Panc1 (cell line): ENCODE data around the gene RICTOR. TPM values are rescaled to one million over a fixed set of nuclear protein-coding genes. Genes with fewer than 3 reads are reported as not detected.

Experiments
- ATAC-seq: fragments of 200-7000 bp; cut with Tn5 transposase; 2 replicates; pipeline ENCODE4 v1.9.1; 2020; ENCODE audit warnings: mild to moderate bottlenecking, moderate library complexity
- BruUV-seq: library from RNA; stranded (reverse); fragments of 400-500 nt; replicated peaks from 2 replicates; lab custom pipeline; 2021; lab: Mats Ljungman, UMichigan
- CTCF ChIA-PET: fragments of 300-600 bp; sonication (Branson Sonifier 250); formaldehyde crosslinking; loops from one replicate; lab custom pipeline; 2022; ENCODE audit warnings: antibody characterized with exemption; lab: Charles Lee
- POLR2A ChIA-PET: fragments of 300-600 bp; sonication (Branson Sonifier 250); formaldehyde crosslinking; loops from one replicate; lab custom pipeline; 2022; ENCODE audit warnings: antibody characterized with exemption; lab: Charles Lee
- DNase-seq: peaks from one replicate; pipeline ENCODE4 v3.0.0-alpha.2; 2010; ENCODE audit warnings: low read depth, low spot score
- H3K27ac ChIP-seq: 2 replicates; pipeline ENCODE4 v1.5.1; 2011; ENCODE audit warnings: mild to moderate bottlenecking, low read length, inconsistent platforms
- H3K27me3 ChIP-seq: fragments of 200-500 bp; sonication (Bioruptor generic); 2 replicates; pipeline ENCODE4 v1.6.0; 2014; ENCODE audit warnings: low read length, inconsistent platforms; ENCODE audit not compliant: control insufficient read depth, insufficient read depth
- H3K36me3 ChIP-seq: fragments of 200-500 bp; sonication (Bioruptor generic); 2 replicates; pipeline ENCODE4 v1.5.1; 2014; ENCODE audit warnings: inconsistent platforms, mild to moderate bottlenecking, low read length, moderate library complexity; ENCODE audit not compliant: control insufficient read depth, insufficient read depth
- H3K4me1 ChIP-seq: 2 replicates; pipeline ENCODE4 v1.5.1; 2011; ENCODE audit warnings: inconsistent platforms, mild to moderate bottlenecking, low read length, moderate library complexity; ENCODE audit not compliant: control insufficient read depth, insufficient read depth
- H3K4me3 ChIP-seq, 2 experiments: 2 replicates each; pipeline ENCODE4 v1.5.1; 2011 to 2012; ENCODE audit warnings: low read depth in 2 of 2, low read length in 2 of 2, mild to moderate bottlenecking in 2 of 2, inconsistent platforms in 1 of 2, moderate library complexity in 1 of 2
- H3K9me3 ChIP-seq: fragments of 200-500 bp; sonication (Bioruptor generic); 2 replicates; pipeline ENCODE4 v1.5.1; 2014; ENCODE audit warnings: low read depth, mild to moderate bottlenecking, inconsistent platforms, low read length, moderate library complexity; ENCODE audit not compliant: control insufficient read depth, insufficient read depth
- POLR2AphosphoS5 ChIP-seq: IDR thresholded peaks from 2 replicates; pipeline ENCODE4 v1.6.1; 2012; ENCODE audit warnings: mild to moderate bottlenecking, low read depth, low read length, moderate library complexity
- SIN3A ChIP-seq: IDR thresholded peaks from 2 replicates; pipeline ENCODE4 v1.6.1; 2012; ENCODE audit warnings: low read depth, mild to moderate bottlenecking, low read length, moderate library complexity, borderline replicate concordance; ENCODE audit not compliant: insufficient read depth
- TCF7L2 ChIP-seq: IDR thresholded peaks from 2 replicates; pipeline ENCODE4 v1.6.1; 2011; ENCODE audit warnings: mild to moderate bottlenecking, low read depth, low read length, inconsistent platforms
- in situ Hi-C: cut with HindIII; loops from 2 replicates; pipeline ENCODE4 v1.10.0; 2016; ENCODE audit warnings: low sequenced_read_pairs, low pct_unique_long_range_greater_than_20kb
- intact Hi-C: fragments of 100-400 bp; cut with micrococcal nuclease; formaldehyde crosslinking; loops from one replicate; pipeline ENCODE4 v1.10.0; 2022; ENCODE audit not compliant: unreplicated experiment
- total RNA-seq: library from RNA; stranded (reverse); gene quantifications from one replicate; pipeline ENCODE4 v1.2.1, GENCODE V29; 2021; ENCODE audit not compliant: unreplicated experiment
- TF ChIP-seq, protein P1 (sequence below): fragments of 450-650 bp; IDR thresholded peaks from 2 replicates; pipeline ENCODE4 v1.5.1; 2017; ENCODE audit warnings: mild to moderate bottlenecking
- TF ChIP-seq, protein P2 (sequence below), 2 experiments: IDR thresholded peaks; 2 replicates each; pipeline ENCODE4 v1.6.1; 2011 to 2012; ENCODE audit warnings: low read depth in 2 of 2, control low read depth in 1 of 2, low read length in 1 of 2, mild to moderate bottlenecking in 1 of 2, moderate library complexity in 1 of 2; ENCODE audit not compliant: insufficient read depth in 1 of 2

Gene RICTOR
- total RNA-seq, 1 experiment from 2014 or later = 21.3 TPM

GRCh38 chr5:38938424-38938823, 135.8 kb downstream of the RICTOR start:
- CTCF ChIA-PET = interaction anchor here (0.7 kb wide), 1 partner anchor 1052 kb away, joined by 3 read pairs; no protein-coding TSS in a partner anchor

GRCh38 chr5:38936269-38936668, 137.9 kb downstream of the RICTOR start:
- Histone ChIP-seq H3K4me3 (no peak overlapping the region), H3K27me3 (no peaks in the 10 kb centered on the region), H3K9me3 (no peaks in the 10 kb centered on the region), H3K36me3 (peaks cover 13% of the 10 kb centered on the region), H3K27ac (no peak overlapping the region), H3K4me1 (no peaks in the 10 kb centered on the region)
- ATAC-seq (no peak), DNase-seq (no peak)
- BruUV-seq = no TSS peak
- CTCF ChIA-PET = no interaction called here
- TF ChIP-seq TCF7L2 = no peak
- TF ChIP-seq, protein P1, sequence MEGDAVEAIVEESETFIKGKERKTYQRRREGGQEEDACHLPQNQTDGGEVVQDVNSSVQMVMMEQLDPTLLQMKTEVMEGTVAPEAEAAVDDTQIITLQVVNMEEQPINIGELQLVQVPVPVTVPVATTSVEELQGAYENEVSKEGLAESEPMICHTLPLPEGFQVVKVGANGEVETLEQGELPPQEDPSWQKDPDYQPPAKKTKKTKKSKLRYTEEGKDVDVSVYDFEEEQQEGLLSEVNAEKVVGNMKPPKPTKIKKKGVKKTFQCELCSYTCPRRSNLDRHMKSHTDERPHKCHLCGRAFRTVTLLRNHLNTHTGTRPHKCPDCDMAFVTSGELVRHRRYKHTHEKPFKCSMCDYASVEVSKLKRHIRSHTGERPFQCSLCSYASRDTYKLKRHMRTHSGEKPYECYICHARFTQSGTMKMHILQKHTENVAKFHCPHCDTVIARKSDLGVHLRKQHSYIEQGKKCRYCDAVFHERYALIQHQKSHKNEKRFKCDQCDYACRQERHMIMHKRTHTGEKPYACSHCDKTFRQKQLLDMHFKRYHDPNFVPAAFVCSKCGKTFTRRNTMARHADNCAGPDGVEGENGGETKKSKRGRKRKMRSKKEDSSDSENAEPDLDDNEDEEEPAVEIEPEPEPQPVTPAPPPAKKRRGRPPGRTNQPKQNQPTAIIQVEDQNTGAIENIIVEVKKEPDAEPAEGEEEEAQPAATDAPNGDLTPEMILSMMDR = no peak
- TF ChIP-seq, protein P2, sequence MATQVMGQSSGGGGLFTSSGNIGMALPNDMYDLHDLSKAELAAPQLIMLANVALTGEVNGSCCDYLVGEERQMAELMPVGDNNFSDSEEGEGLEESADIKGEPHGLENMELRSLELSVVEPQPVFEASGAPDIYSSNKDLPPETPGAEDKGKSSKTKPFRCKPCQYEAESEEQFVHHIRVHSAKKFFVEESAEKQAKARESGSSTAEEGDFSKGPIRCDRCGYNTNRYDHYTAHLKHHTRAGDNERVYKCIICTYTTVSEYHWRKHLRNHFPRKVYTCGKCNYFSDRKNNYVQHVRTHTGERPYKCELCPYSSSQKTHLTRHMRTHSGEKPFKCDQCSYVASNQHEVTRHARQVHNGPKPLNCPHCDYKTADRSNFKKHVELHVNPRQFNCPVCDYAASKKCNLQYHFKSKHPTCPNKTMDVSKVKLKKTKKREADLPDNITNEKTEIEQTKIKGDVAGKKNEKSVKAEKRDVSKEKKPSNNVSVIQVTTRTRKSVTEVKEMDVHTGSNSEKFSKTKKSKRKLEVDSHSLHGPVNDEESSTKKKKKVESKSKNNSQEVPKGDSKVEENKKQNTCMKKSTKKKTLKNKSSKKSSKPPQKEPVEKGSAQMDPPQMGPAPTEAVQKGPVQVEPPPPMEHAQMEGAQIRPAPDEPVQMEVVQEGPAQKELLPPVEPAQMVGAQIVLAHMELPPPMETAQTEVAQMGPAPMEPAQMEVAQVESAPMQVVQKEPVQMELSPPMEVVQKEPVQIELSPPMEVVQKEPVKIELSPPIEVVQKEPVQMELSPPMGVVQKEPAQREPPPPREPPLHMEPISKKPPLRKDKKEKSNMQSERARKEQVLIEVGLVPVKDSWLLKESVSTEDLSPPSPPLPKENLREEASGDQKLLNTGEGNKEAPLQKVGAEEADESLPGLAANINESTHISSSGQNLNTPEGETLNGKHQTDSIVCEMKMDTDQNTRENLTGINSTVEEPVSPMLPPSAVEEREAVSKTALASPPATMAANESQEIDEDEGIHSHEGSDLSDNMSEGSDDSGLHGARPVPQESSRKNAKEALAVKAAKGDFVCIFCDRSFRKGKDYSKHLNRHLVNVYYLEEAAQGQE (IDR thresholded peaks at IDR 0.05; ENCODE audit: insufficient read depth in 1 of 2, low read depth in 2 of 2, low read length in 1 of 2) = no peak
- in situ Hi-C loops = no loop called here
- intact Hi-C loops = no loop called here
- POLR2A ChIA-PET = no interaction called here

More at GRCh38 chr5:38938424-38938823, 135.8 kb downstream of the RICTOR start:
- no peak for ATAC-seq
- H3K27me3 ChIP-seq = no peaks in the 10 kb centered on the region
- H3K36me3 ChIP-seq = peaks cover 6% of the 10 kb centered on the region
- no TSS peak for BruUV-seq
- H3K27ac ChIP-seq = no peak overlapping the region
- no peaks in the 10 kb centered on the region for H3K4me1 ChIP-seq
- H3K4me3 ChIP-seq = no peak overlapping the region
- in situ Hi-C loops (no loop called here), intact Hi-C loops (no loop called here)
- no peaks in the 10 kb centered on the region for H3K9me3 ChIP-seq
- DNase-seq = no peak
- TF ChIP-seq POLR2AphosphoS5 (no peak), TCF7L2 (no peak), SIN3A (no peak)
- TF ChIP-seq, protein P1 = no peak
- TF ChIP-seq, protein P2 (IDR thresholded peaks at IDR 0.05; ENCODE audit: insufficient read depth in 1 of 2, low read depth in 2 of 2, low read length in 1 of 2) = no peak
- POLR2A ChIA-PET = no interaction called here
